Caco-2 (cell line): ENCODE results near the gene HDAC4. TPM values are rescaled to one million over a fixed set of nuclear protein-coding genes. Genes with fewer than 3 reads are reported as not detected.

Experiments
- BruUV-seq: library from RNA; stranded (reverse); fragments of 400-500 nt; replicated peaks from 2 replicates; lab custom pipeline; 2021; lab: Mats Ljungman, UMichigan
- CTCF ChIA-PET: fragments of 300-600 bp; sonication (Branson Sonifier 250); formaldehyde crosslinking; loops from one replicate; lab custom pipeline; 2022; ENCODE audit warnings: antibody characterized with exemption; lab: Charles Lee
- POLR2A ChIA-PET: fragments of 300-600 bp; sonication (Branson Sonifier 250); formaldehyde crosslinking; loops from one replicate; lab custom pipeline; 2022; ENCODE audit warnings: antibody characterized with exemption; lab: Charles Lee
- DNase-seq, 2 experiments: peaks; one replicate each; pipeline versions ENCODE4 v3.0.0 to v3.0.0-alpha.2; 2020 to 2022
- H3K27me3 ChIP-seq: replicated peaks from 2 replicates; pipeline ENCODE4 v1.6.0; 2011; ENCODE audit warnings: low read length; ENCODE audit not compliant: control insufficient read depth, insufficient read depth
- H3K36me3 ChIP-seq: 2 replicates; pipeline ENCODE4 v1.5.1; 2011; ENCODE audit warnings: low read length; ENCODE audit not compliant: control insufficient read depth, insufficient read depth
- H3K4me1 ChIP-seq: fragments of 250-450 bp; sonication (Bioruptor Pico); 2 replicates; pipeline ENCODE4 v1.5.1; 2020; ENCODE audit warnings: mild to moderate bottlenecking
- H3K4me3 ChIP-seq: 2 replicates; pipeline ENCODE4 v1.5.1; 2011; ENCODE audit warnings: low read depth, mild to moderate bottlenecking, control low read depth, low read length
- H3K9me3 ChIP-seq: fragments of 250-450 bp; sonication (Bioruptor Pico); 2 replicates; pipeline ENCODE4 v1.5.1; 2020; ENCODE audit warnings: mild to moderate bottlenecking, moderate library complexity
- H3K27ac Mint-ChIP-seq: one replicate; pipeline ENCODE4 v1.8.0; 2022; ENCODE audit warnings: mixed read lengths; ENCODE audit not compliant: unreplicated experiment
- H3K27me3 Mint-ChIP-seq: one replicate; pipeline ENCODE4 v1.8.0; 2022; ENCODE audit warnings: mixed read lengths; ENCODE audit not compliant: insufficient read depth, unreplicated experiment
- H3K36me3 Mint-ChIP-seq: one replicate; pipeline ENCODE4 v1.8.0; 2022; ENCODE audit warnings: mild to moderate bottlenecking, mixed read lengths; ENCODE audit not compliant: insufficient read depth, unreplicated experiment
- H3K4me1 Mint-ChIP-seq: one replicate; pipeline ENCODE4 v1.8.0; 2022; ENCODE audit warnings: low read depth, mixed read lengths; ENCODE audit not compliant: unreplicated experiment
- H3K4me3 Mint-ChIP-seq: one replicate; pipeline ENCODE4 v1.8.0; 2022; ENCODE audit warnings: mild to moderate bottlenecking, moderate library complexity, mixed read lengths; ENCODE audit not compliant: unreplicated experiment
- H3K9me3 Mint-ChIP-seq: one replicate; pipeline ENCODE4 v1.8.0; 2022; ENCODE audit warnings: mixed read lengths; ENCODE audit not compliant: unreplicated experiment
- CTCF ChIP-seq, 2 experiments: fragments of 200-600 bp in 1 of 2; IDR thresholded peaks; 1 replicate in 1 of 2; 2 replicates in 1 of 2; pipeline versions ENCODE4 v1.5.1 to v1.8.0; 2011 to 2022; ENCODE audit warnings: antibody characterized with exemption in 1 of 2, control low read depth in 1 of 2, inconsistent platforms in 1 of 2, low read depth in 1 of 2, low read length in 1 of 2, mild to moderate bottlenecking in 1 of 2, moderate library complexity in 1 of 2; ENCODE audit not compliant: insufficient read depth in 1 of 2, severe bottlenecking in 1 of 2, unreplicated experiment in 1 of 2
- intact Hi-C: fragments of 100-400 bp; cut with micrococcal nuclease; formaldehyde crosslinking; loops from one replicate; pipeline ENCODE4 v1.10.0; 2022; ENCODE audit not compliant: unreplicated experiment
- total RNA-seq: library from RNA; stranded (reverse); gene quantifications from 2 replicates; pipeline ENCODE4 v1.2.3, GENCODE V29; 2022

HDAC4 gene
- total RNA-seq, 1 experiment from 2014 or later, result 15.5 TPM

DNA sequence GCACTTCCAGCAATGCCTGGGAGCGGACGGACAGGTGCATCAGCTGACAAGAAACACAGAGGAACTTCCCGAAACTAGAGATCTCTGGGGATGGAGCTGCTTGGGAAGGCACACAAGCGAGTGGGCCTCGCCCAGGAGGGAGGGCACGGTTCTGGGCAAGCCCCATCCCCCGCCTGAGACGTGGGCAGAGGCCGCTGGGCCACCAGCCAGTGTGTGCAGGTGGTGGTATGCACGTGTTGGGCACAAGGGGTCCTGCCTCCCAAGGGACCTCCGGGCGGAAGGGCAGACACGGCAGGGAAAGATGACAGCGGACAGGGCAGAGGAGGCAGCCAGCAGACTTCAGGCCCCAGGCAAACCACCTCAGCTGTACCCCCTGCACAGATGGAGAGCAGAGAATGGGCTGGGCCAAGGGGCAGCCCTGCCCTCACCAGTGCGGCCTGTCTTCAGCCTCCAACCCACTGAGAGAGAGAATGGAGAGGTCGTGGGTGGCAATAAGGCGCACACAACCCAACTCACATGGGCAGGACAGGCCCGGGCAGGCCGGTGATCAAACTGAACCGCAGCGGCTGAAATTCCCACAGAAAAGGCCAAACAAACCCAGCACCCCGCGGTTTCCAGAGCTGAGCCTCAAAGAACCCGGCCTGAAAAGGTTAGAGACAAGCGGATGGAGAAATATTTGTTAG lies 51.2 kb downstream of the HDAC4 start:
- H3K4me3 ChIP-seq, result no peak overlapping the region
- H3K9me3 ChIP-seq, result no peaks in the 10 kb centered on the region
- BruUV-seq, result no TSS peak
- no peak overlapping the region for H3K27ac Mint-ChIP-seq
- TF ChIP-seq CTCF (IDR thresholded peaks at IDR 0.05; ENCODE audit: insufficient read depth in 1 of 2, low read depth in 1 of 2, low read length in 1 of 2, severe bottlenecking in 1 of 2, unreplicated experiment in 1 of 2), result no peak
- no peaks in the 10 kb centered on the region for H3K27me3 ChIP-seq
- H3K9me3 Mint-ChIP-seq, result no peaks in the 10 kb centered on the region
- no peaks in the 10 kb centered on the region for H3K4me1 Mint-ChIP-seq
- no peak overlapping the region for H3K4me3 Mint-ChIP-seq
- CTCF ChIA-PET, result no interaction called here
- POLR2A ChIA-PET, result no interaction called here
- intact Hi-C loops, result no loop called here
- DNase-seq, result no peak
- H3K4me1 ChIP-seq, result no peaks in the 10 kb centered on the region
- H3K27me3 Mint-ChIP-seq, result no peaks in the 10 kb centered on the region
- no peaks in the 10 kb centered on the region for H3K36me3 Mint-ChIP-seq
- no peaks in the 10 kb centered on the region for H3K36me3 ChIP-seq

GRCh38 chr2:239348563-239349452 lies 52.0 kb downstream of the HDAC4 start:
- Histone ChIP-seq H3K4me3 (no peak overlapping the region), H3K27me3 (no peaks in the 10 kb centered on the region), H3K4me1 (no peaks in the 10 kb centered on the region), H3K9me3 (no peaks in the 10 kb centered on the region), H3K36me3 (no peaks in the 10 kb centered on the region)
- no peak for DNase-seq
- BruUV-seq, result no TSS peak
- Mint-ChIP-seq H3K9me3 (no peaks in the 10 kb centered on the region), H3K4me3 (no peak overlapping the region), H3K27ac (no peak overlapping the region), H3K27me3 (no peaks in the 10 kb centered on the region), H3K36me3 (no peaks in the 10 kb centered on the region), H3K4me1 (no peaks in the 10 kb centered on the region)
- intact Hi-C loops, result no loop called here
- POLR2A ChIA-PET, result no interaction called here
- TF ChIP-seq CTCF (IDR thresholded peaks at IDR 0.05; ENCODE audit: insufficient read depth in 1 of 2, low read depth in 1 of 2, low read length in 1 of 2, severe bottlenecking in 1 of 2, unreplicated experiment in 1 of 2), result no peak
- CTCF ChIA-PET, result no interaction called here

DNA sequence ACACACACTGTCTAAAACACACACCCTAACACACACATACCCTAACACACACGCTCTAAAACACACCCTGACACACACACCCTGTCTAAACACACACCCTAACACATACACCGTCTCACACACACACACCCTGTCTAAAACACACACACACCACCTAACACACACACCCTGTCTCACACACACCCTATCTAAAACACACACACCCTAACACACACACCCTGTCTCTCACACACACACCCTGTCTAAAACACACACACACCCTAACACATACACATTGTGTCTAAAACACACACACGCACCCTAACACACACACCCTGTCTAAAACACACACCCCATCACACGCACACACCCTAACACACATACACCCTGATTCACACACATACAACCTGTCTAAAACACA lies 54.1 kb downstream of the HDAC4 start:
- POLR2A ChIA-PET, result no interaction called here
- Mint-ChIP-seq H3K36me3 (no peaks in the 10 kb centered on the region), H3K27me3 (no peaks in the 10 kb centered on the region), H3K4me3 (no peak overlapping the region), H3K4me1 (no peaks in the 10 kb centered on the region), H3K9me3 (no peaks in the 10 kb centered on the region), H3K27ac (no peak overlapping the region)
- Histone ChIP-seq H3K36me3 (no peaks in the 10 kb centered on the region), H3K4me1 (no peaks in the 10 kb centered on the region), H3K4me3 (no peak overlapping the region), H3K27me3 (no peaks in the 10 kb centered on the region), H3K9me3 (no peaks in the 10 kb centered on the region)
- CTCF ChIA-PET, result no interaction called here
- TF ChIP-seq CTCF (IDR thresholded peaks at IDR 0.05; ENCODE audit: insufficient read depth in 1 of 2, low read depth in 1 of 2, low read length in 1 of 2, severe bottlenecking in 1 of 2, unreplicated experiment in 1 of 2), result no peak
- DNase-seq, result no peak
- intact Hi-C loops, result no loop called here
- BruUV-seq, result no TSS peak
